Immature natural killer cell (primary cell): Measurements from ENCODE around the gene PIH1D1. TPM values are rescaled to one million over a fixed set of nuclear protein-coding genes. Genes with fewer than 3 reads are reported as not detected.
A peak's percentile ranks its signal among the peaks of the same experiment; 100 is the strongest.

ENCODE experiments used
- DNase-seq, 3 donors: peaks; one replicate each; pipeline ENCODE4 v3.0.0; 2022; ENCODE audit warnings: mixed read lengths in 1 of 3
- H3K27ac Mint-ChIP-seq, 6 donors: one replicate each; pipeline ENCODE4 v1.8.0; 2020; ENCODE audit warnings: mixed read lengths in 6 of 6, mild to moderate bottlenecking in 5 of 6, inconsistent platforms in 4 of 6, moderate library complexity in 3 of 6
- H3K27me3 Mint-ChIP-seq, 3 donors: one replicate each; pipeline ENCODE4 v1.8.0; 2020 to 2021; ENCODE audit warnings: low read depth in 3 of 3, mild to moderate bottlenecking in 3 of 3, mixed read lengths in 3 of 3, moderate library complexity in 3 of 3, inconsistent platforms in 1 of 3
- H3K36me3 Mint-ChIP-seq, 3 donors: one replicate each; pipeline ENCODE4 v1.8.0; 2020; ENCODE audit warnings: mixed read lengths in 3 of 3, inconsistent platforms in 2 of 3, mild to moderate bottlenecking in 2 of 3
- H3K4me1 Mint-ChIP-seq, 2 donors: one replicate each; pipeline ENCODE4 v1.8.0; 2020; ENCODE audit warnings: inconsistent platforms in 2 of 2, mild to moderate bottlenecking in 2 of 2, mixed read lengths in 2 of 2, moderate library complexity in 1 of 2
- H3K4me3 Mint-ChIP-seq, 5 donors: one replicate each; pipeline ENCODE4 v1.8.0; 2020; ENCODE audit warnings: mild to moderate bottlenecking in 5 of 5, mixed read lengths in 5 of 5, inconsistent platforms in 3 of 5, moderate library complexity in 3 of 5
- H3K9me3 Mint-ChIP-seq, 6 donors: one replicate each; pipeline ENCODE4 v1.8.0; 2020; ENCODE audit warnings: mild to moderate bottlenecking in 6 of 6, mixed read lengths in 6 of 6, inconsistent platforms in 4 of 6, moderate library complexity in 3 of 6
- polyA plus RNA-seq, 3 donors: library from polyadenylated mRNA; unstranded; fragments of 300-500 nt; fragmentation: Illumina TruSeq; gene quantifications; one replicate each; pipeline ENCODE4 v1.2.3, GENCODE V29; 2021

Gene PIH1D1
- polyA plus RNA-seq, 3 donors from 2014 or later = 91.4 to 97.6 (median 93.3) TPM

GRCh38 chr19:49434907-49435583 lies 16.6 kb downstream of the PIH1D1 start:
- DNase-seq = no peak
- Mint-ChIP-seq H3K9me3 (peaks cover 0 to 5% (median 0%) of the 10 kb centered on the region in 6 donors), H3K27me3 (peaks cover 40 to 52% (median 43%) of the 10 kb centered on the region in 3 donors), H3K4me1 (peaks cover 12 to 19% of the 10 kb centered on the region in 2 donors), H3K27ac (no peak overlapping the region), H3K36me3 (no peaks in the 10 kb centered on the region), H3K4me3 (no peak overlapping the region)

- peaks cover 35 to 49% (median 37%) of the 10 kb centered on the region in 3 donors for H3K27me3 Mint-ChIP-seq
- H3K9me3 Mint-ChIP-seq = peaks cover 0 to 3% (median 0%) of the 10 kb centered on the region in 6 donors
- H3K4me3 Mint-ChIP-seq = peak overlapping the region in 3 of 5 donors; percentile 5 to 60 (median 45)
- H3K4me1 Mint-ChIP-seq = peaks cover 13 to 21% of the 10 kb centered on the region in 2 donors
- no peak overlapping the region for H3K27ac Mint-ChIP-seq
- no peak for DNase-seq
- no peaks in the 10 kb centered on the region for H3K36me3 Mint-ChIP-seq
Observed at GRCh38 chr19:49433240-49433901, 18.2 kb downstream of the PIH1D1 start.

- Mint-ChIP-seq H3K4me1 (peaks cover 22 to 29% of the 10 kb centered on the region in 2 donors), H3K9me3 (peaks cover 0 to 3% (median 0%) of the 10 kb centered on the region in 6 donors)
- no peak for DNase-seq
Observed at GRCh38 chr19:49432141-49433073, 19.2 kb downstream of the PIH1D1 start.

GRCh38 chr19:49431330-49431749 lies 20.3 kb downstream of the PIH1D1 start:
- no peak for DNase-seq
- Mint-ChIP-seq H3K4me1 (peaks cover 28% of the 10 kb centered on the region in 2 donors), H3K4me3 (no peak overlapping the region), H3K9me3 (peaks cover 0 to 3% (median 0%) of the 10 kb centered on the region in 6 donors), H3K36me3 (no peaks in the 10 kb centered on the region), H3K27ac (no peak overlapping the region), H3K27me3 (peaks cover 38 to 53% (median 42%) of the 10 kb centered on the region in 3 donors)

More at GRCh38 chr19:49432141-49433073, 19.2 kb downstream of the PIH1D1 start:
- Mint-ChIP-seq H3K27ac (peak overlapping the region in 1 of 6 donors; percentile 59), H3K27me3 (peaks cover 30 to 46% (median 37%) of the 10 kb centered on the region in 3 donors), H3K4me3 (peak overlapping the region in 3 of 5 donors; percentile 14 to 30 (median 24)), H3K36me3 (no peaks in the 10 kb centered on the region)

GRCh38 chr19:49430678-49431329 lies 20.8 kb downstream of the PIH1D1 start:
- H3K4me3 Mint-ChIP-seq = no peak overlapping the region
- H3K27me3 Mint-ChIP-seq = peaks cover 38 to 55% (median 44%) of the 10 kb centered on the region in 3 donors
- DNase-seq = no peak
- H3K4me1 Mint-ChIP-seq = peaks cover 25% of the 10 kb centered on the region in 2 donors
- H3K27ac Mint-ChIP-seq = peak overlapping the region in 1 of 6 donors; percentile 27
- H3K36me3 Mint-ChIP-seq = no peaks in the 10 kb centered on the region
- H3K9me3 Mint-ChIP-seq = peaks cover 0 to 3% (median 0%) of the 10 kb centered on the region in 6 donors

GRCh38 chr19:49430172-49430677 lies 21.4 kb downstream of the PIH1D1 start:
- peaks cover 39 to 53% (median 45%) of the 10 kb centered on the region in 3 donors for H3K27me3 Mint-ChIP-seq
- no peak overlapping the region for H3K4me3 Mint-ChIP-seq
- H3K27ac Mint-ChIP-seq = no peak overlapping the region
- no peaks in the 10 kb centered on the region for H3K36me3 Mint-ChIP-seq
- H3K4me1 Mint-ChIP-seq = peaks cover 25% of the 10 kb centered on the region in 2 donors
- H3K9me3 Mint-ChIP-seq = peaks cover 0 to 3% (median 0%) of the 10 kb centered on the region in 6 donors
- no peak for DNase-seq

GRCh38 chr19:49428547-49429451 lies 22.8 kb downstream of the PIH1D1 start:
- peaks cover 28% of the 10 kb centered on the region in 2 donors for H3K4me1 Mint-ChIP-seq
- no peak for DNase-seq
- H3K36me3 Mint-ChIP-seq = peaks cover 0 to under 1% (median under 1%) of the 10 kb centered on the region in 3 donors
- peaks cover 0 to 3% (median 0%) of the 10 kb centered on the region in 6 donors for H3K9me3 Mint-ChIP-seq
- H3K27me3 Mint-ChIP-seq = peaks cover 44 to 54% (median 47%) of the 10 kb centered on the region in 3 donors
- H3K27ac Mint-ChIP-seq = no peak overlapping the region
- peak overlapping the region in 3 of 5 donors; percentile 27 to 67 (median 53) for H3K4me3 Mint-ChIP-seq

GRCh38 chr19:49427855-49428546 lies 23.6 kb downstream of the PIH1D1 start:
- Mint-ChIP-seq H3K27me3 (peaks cover 45 to 55% (median 47%) of the 10 kb centered on the region in 3 donors), H3K9me3 (peaks cover 0 to 3% (median 0%) of the 10 kb centered on the region in 6 donors), H3K36me3 (peaks cover 0 to 4% (median 3%) of the 10 kb centered on the region in 3 donors), H3K4me1 (peaks cover 31 to 32% of the 10 kb centered on the region in 2 donors), H3K4me3 (peak overlapping the region; percentile 27 to 71 (median 66)), H3K27ac (no peak overlapping the region)
- DNase-seq = peak in 1 of 3 donors; percentile 40

GRCh38 chr19:49427339-49427738 lies 24.3 kb downstream of the PIH1D1 start:
- peaks cover 33 to 39% of the 10 kb centered on the region in 2 donors for H3K4me1 Mint-ChIP-seq
- H3K36me3 Mint-ChIP-seq = peaks cover 0 to 4% (median 3%) of the 10 kb centered on the region in 3 donors
- no peak overlapping the region for H3K27ac Mint-ChIP-seq
- no peak for DNase-seq
- H3K27me3 Mint-ChIP-seq = peaks cover 48 to 59% (median 50%) of the 10 kb centered on the region in 3 donors
- peak overlapping the region in 1 of 5 donors; percentile 5 for H3K4me3 Mint-ChIP-seq
- peaks cover 0 to 3% (median 0%) of the 10 kb centered on the region in 6 donors for H3K9me3 Mint-ChIP-seq

GRCh38 chr19:49425922-49426592 lies 25.6 kb downstream of the PIH1D1 start:
- Mint-ChIP-seq H3K9me3 (peaks cover 0 to 3% (median 0%) of the 10 kb centered on the region in 6 donors), H3K27ac (no peak overlapping the region), H3K4me1 (peaks cover 37 to 51% of the 10 kb centered on the region in 2 donors), H3K4me3 (peak overlapping the region in 1 of 5 donors; percentile 57), H3K36me3 (peaks cover 0 to 4% (median 3%) of the 10 kb centered on the region in 3 donors), H3K27me3 (peaks cover 49 to 61% (median 54%) of the 10 kb centered on the region in 3 donors)
- no peak for DNase-seq

GRCh38 chr19:49425178-49425577 lies 26.4 kb downstream of the PIH1D1 start, which contains the start of gene GFY:
GFY (plus strand) TSS chr19:49425388; CDS start chr19:49426431, 1,043 bp downstream.
- H3K27ac Mint-ChIP-seq = peak within 1 kb of the TSS in 1 of 6 donors; percentile 30
- peak within 1 kb of the TSS in 3 of 5 donors; percentile 12 to 74 (median 66) for H3K4me3 Mint-ChIP-seq
- H3K36me3 Mint-ChIP-seq = peaks cover 0 to 4% (median 3%) of the 10 kb centered on the region in 3 donors
- H3K9me3 Mint-ChIP-seq = peaks cover 0 to 2% (median 0%) of the 10 kb centered on the region in 6 donors
- peaks cover 48 to 69% (median 55%) of the 10 kb centered on the region in 3 donors for H3K27me3 Mint-ChIP-seq
- DNase-seq = no peak
- H3K4me1 Mint-ChIP-seq = peaks cover 37 to 54% of the 10 kb centered on the region in 2 donors
